HG03039 (cell line): ENCODE results near the gene SND1.

Source experiments
- ATAC-seq: cut with Tn5 transposase; IDR thresholded peaks from one replicate; pipeline ENCODE4 v1.9.1; 2021; ENCODE audit warnings: mild to moderate bottlenecking, moderate library complexity; ENCODE audit not compliant: unreplicated experiment

Gene SND1

DNA sequence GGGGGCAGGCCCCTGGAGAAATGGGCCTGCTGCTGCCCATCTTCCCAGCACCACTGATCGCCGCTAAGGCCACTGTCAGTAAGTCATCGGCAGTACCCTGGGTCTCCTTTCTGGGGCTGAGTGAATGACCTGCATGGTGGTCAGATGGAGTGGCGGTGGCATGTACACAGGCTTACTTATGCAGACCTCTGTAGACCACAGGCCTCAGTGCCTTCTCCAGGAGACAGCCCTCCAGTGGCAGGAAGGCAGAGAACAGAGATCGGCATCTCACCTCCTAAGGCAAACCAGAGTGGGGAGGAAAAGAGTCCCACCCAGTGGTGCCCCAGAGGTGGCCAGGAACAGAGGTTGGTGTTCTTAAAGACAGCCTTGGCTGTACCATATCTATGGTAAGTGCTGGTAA lies 402.0 kb downstream of the SND1 start:
- no peak for ATAC-seq

DNA sequence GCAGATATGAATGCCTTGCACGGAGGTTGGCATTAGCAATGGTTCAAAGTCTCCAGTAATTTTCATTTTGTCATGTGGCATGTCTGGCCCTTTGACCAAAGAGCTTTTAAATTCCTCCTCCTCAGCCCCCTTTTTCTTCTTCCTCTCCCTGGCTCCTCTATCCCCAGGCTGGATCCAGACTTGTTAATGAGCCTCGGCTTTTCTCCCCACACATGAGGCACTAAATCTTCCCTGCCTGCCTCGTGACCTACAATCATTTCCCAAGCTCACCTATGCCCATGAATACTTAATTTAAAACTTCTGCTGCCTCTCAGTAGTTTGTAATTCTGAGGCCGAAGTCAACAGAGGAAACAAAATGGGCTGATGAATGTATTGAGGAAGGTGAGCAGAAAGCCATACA lies 402.5 kb downstream of the SND1 start:
- ATAC-seq: no peak

DNA sequence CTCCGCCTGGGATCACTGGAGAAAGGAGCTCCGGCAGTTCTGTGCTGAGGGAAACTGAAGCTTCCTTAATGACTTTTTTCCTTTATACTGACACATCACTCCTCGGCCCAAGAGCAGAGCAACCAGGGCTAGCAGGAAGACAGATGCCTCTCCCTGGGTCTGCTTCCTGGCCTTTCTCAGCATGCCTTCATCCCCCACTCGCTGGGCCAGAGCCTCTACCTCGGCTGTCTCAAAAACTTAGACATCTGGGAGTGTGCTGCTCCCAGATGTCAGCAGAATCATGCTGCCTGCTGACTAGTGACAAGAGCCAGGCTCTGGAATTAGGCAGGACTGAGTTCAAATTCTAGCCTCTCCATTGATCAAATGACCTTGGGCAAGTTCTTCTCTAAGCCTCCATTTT lies 403.6 kb downstream of the SND1 start:
- no peak for ATAC-seq

DNA sequence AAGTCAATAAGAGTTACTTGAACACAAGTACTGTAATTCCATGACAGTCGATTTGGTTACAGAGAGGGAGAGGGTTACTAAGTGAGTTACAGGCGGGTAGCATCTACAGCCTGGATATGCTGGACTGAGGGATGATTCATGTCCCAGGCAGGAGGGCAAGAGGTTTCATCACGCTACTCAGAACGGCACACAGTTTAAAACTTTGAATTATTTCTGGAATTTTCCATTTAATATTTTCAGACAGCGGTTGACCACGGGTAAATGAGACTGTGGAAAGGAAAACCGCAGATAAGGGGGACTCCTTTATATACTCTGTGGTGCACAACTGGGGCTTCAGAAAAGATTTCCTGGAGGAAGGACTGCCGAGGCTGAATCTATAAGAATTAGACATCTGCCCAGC lies 404.9 kb downstream of the SND1 start:
- no peak for ATAC-seq

DNA sequence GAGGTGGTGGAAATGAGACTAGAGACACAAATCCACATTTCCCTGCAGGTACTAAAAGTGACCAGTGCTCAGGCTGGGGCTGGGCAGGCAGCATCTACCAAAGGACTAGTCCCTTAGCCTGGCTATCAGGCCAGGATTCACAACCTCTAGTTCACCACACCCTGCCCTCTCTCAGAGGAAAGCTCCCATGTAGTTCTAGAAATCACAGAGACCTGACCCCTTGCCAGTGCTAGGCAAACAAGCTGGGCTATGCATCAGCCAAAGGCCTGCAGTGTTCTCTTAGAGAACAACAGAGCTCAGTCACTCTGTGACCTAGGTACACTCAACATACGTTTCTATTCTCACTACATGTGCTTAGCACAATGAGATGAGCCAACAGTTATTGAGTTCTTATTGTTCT lies 405.9 kb downstream of the SND1 start:
- ATAC-seq: no peak

DNA sequence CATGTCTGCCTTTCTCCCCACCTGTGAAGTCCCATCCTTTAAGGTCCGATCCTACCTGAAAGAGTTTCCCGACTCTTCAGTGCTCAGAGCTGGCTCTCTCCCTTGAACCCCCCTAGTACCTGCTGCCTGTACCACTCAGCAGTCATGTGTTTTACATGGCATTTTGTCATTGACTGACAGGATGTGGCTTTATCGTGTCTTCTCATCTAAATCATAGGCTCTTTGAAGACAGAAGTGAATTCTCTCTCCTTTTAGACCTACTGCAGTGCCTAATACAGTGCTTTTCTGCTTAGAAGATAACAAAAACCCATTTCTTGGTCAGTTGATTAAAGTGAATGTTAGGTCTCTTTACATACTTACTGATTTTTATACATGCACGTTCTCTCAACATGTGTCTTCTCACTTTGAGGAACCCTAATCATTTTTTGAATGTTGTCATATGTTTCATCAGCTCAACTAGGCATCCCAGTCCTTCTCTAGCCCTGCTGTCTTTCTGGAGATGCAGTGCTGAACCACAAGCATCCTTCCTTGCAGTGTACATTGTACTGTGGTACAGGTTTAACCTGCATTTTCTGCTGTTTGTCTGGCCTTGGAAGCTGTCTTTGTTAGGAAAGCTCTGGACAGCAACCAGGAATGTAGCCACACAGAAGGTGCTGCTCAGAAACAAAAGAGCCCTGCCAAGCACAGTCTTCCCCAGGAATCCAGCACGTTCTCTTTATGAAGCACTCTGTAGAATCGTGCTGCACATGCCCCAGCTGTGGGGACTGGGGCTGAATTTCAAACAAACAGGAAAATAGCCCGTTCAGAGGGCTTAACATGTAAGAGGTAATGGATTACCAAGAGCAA lies 407.4 kb downstream of the SND1 start:
- no peak for ATAC-seq

DNA sequence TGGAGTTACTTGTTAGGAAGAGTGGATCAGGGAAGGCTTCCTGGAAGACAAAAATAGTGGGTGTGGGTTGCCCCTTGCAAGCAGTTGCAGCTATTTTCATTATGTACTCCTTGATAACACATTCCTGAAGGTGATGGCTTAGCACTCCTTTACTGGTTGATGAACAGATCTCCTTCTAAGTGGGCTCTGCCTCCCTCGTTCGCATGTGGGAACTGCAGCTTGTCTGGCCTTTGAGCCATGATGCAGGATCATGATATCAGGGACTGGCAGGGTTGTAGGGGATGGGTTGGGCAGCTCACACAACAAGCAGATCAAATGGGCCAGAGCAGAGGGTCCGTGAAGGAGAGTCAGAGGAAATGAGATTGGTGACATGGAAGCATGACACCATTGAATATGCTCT lies 408.0 kb downstream of the SND1 start:
- no peak for ATAC-seq

DNA sequence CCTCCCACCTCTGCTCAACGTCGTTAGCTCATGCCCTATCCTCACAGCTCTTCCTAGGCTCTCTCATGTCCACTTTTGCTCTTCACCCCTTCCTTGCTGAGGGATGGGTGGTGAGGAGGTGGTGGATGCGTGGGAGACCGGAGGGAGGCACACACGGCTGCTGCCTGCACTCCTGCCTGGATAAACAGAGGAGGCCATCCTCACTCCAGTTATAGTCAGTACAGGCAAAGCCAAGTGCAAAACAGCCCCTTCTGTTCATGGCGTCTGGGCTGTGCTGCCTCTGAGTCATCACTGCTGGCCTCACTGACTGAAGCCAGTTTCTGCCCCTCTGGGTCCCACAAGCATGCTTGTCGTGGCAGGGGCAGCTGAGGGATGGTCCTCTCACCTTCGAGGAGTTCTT lies 411.1 kb downstream of the SND1 start:
- no peak for ATAC-seq

DNA sequence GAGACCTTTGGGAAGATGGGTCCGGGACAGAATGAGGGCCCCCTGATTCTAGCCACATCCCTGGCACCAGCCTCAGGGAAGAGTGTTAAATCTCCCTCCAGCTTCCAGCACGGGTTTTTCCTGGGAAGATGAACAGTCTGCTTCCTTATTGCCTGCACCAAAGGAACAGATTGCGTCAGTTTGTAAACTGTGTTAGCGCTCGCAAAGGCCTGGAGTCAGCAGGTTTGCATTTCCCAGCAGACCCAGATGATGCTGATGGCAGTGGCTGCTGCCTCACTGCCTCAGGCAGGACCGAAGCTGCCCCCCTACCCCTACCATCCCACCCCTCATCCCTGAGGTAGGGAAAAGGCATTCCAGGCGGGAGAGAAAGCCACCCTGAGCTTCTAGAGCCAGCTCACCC lies 413.9 kb downstream of the SND1 start:
- no peak for ATAC-seq

DNA sequence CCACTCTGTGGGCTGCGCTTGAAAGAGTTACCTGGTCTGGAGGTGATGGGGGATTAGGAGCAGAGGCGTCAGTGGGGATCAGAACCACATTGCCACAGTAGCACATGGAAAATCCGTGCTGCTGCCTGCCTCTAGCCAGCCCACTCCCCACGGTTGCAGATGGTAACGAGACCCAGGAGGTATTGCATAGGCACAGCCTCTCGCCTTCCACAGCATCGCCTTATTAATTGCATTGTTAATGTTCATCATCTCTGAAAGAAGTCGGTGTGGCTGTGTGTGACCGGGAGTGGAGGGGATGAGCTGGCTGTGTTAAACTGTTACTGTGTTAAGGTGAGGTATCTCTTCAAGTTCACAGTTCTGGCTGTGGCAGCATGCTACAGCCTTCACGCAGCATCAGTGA lies 414.4 kb downstream of the SND1 start:
- no peak for ATAC-seq

DNA sequence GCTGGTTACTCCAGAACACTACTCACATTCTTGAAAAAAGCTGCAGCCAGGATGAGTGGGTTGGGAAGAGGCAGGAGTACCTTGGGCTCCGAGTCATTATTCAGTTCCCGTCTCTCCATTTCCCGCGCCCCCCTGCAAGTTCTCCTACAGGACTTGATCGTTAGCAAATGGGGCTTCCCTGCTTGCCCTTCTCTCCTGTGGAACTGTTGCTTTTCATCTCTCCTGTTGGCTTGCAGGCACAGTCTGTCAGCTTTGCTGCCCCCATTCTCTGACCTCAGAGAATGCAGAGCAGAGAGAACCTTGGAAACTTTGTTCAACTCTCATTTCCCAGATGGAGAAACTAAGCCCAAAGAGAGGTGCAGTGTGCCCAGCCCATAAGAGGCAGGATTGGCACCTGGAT lies 414.9 kb downstream of the SND1 start:
- no peak for ATAC-seq

DNA sequence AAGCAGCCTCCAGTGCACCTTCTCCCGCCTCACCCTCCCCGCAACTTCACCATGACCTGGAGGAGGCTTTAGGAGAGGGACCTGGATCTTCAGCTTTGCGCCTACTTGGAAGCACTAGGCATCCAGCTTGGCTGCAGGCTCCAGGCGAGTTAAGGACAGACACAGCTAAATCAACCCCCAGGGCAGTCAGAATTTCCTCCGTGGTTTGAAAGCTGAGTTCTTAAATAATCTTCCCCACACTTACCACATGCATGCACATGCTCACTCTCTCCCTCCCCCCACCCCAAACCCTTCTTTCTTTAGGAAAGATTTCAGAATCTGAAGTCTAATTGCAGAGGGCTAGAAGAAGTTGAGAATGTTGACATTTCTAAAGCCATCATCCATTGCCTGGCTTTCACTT lies 416.0 kb downstream of the SND1 start:
- ATAC-seq: no peak

DNA sequence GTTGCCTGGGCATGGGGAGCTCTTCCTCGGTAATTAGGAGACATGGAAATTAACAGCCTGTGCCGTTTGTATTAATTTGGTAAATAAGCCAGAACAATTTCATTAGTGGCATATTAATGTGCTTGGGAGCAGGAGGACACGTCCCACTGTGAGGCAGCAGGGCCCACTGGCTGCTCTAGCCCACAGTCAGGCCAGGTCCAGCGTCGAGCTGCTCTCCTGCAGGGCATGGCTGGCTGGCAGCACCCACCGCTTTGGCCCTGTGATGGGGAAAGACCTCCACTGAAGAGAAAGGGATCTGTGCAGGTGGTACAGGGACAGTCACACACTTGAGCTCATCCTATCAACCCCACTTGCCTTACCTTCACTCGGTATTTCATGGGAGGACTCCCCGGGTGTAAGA lies 416.8 kb downstream of the SND1 start:
- no peak for ATAC-seq

DNA sequence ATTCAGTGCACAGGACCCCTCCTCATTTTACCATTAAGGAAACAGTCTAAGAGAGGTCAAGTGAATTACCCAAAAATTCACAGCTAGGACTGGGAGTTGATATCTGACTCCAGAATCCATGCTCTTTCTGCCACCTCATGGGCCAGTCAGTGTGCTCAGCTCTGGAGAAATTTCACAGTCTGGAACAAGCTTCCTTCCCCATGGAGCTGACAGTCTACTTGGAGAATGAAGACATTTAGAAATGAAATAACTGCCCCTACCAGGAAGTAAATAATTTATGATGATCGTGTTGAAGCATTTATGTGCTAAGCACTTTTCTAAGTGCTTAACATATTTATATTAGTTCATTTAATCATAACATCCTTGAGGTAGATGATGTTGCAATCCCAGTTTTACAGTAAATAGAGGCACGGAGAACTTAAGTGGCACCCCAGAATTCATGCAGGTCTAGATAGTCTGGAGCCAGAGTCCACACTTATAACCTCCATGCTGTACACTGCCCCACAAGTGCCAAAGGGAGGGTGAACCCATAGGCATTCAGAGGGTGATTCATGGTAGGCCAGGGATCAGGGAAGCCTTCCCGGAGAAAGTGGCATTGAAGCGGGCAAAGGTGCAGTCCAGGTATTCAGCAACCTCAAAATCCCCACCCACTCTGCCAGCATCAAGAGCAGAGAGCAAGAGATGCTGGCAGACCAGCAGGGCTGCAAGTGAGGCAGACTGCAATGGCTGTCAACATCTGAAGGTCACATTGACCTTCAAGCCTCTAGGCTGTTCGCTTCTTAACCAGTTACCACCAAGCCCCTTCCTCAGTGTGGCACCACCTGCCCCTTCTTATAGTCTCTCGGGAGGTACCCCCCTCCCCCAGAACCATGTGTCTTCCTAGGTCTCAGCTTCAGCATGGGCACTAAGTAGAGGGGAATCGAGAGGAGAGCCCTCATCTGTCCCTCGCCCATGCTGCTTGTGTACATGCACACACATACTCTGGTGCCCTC lies 417.7 kb downstream of the SND1 start:
- ATAC-seq: no peak

DNA sequence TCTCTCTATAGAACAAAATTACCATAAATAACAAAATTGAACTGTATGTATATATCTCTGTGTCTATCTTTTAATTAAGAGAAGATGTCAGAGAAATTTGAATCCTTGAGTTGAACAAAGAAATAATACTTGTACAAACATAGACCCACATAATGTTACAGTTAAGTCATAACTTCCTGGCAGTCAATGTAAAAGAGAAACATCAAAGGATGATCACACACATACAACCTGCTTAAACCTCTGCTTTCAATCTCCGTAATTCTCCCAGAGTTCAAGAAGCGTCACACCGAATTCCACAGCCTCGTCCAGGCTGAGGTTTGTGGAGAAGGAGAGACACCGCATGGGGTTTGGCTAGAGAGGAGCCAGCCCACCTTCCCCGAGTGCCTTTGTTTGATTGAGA lies 419.4 kb downstream of the SND1 start:
- no peak for ATAC-seq

DNA sequence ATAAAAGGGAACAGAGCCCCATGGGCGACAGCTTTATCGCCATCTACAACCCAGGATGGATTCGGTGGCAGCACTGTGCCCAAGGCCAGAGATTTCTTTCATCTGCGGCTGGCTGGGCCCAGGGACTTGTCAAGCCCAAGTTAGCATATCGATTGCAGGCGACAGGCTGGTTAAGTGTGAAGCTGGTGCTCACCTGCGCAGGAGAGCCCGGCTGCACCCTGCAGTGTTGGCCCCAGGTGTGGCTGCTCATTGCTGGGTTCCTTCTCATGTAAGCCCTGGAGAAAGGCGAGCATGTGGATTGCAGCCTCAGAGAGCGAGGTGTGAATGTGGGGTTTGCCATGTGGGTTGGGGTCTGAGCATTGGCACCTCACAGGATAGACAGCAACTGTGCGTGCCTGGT lies 419.8 kb downstream of the SND1 start:
- no peak for ATAC-seq

DNA sequence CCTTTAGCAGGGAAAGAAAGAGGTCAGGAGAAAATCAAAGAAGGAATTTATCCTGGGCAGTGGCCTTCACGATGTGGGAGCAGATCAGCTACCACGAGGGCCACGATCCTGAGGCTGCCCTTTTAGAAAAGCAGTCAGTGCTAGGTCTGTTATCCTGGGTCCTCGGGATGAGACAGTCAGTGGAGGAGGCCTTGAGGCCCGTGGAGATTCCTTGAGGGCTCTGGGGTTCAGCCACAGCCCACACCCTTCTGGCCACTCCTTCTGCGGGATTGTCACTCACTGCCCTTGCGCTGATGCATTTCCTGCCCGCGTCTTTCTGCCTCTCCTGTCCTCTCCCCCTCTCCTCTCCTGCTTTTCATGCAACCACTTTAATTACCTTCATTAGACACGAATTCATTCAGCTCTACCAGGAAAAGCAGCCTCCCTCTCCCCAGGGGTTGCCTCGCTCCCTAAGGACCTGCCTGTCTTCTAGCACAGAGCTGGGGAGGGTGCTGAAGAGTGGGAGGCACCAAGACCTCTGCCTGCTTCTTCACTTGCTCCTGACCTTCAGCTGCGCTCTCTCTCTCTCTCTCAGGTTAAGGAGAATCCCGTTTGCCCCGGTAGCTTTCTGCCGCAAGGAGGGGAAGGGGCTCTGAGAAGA lies 421.8 kb downstream of the SND1 start:
- no peak for ATAC-seq

DNA sequence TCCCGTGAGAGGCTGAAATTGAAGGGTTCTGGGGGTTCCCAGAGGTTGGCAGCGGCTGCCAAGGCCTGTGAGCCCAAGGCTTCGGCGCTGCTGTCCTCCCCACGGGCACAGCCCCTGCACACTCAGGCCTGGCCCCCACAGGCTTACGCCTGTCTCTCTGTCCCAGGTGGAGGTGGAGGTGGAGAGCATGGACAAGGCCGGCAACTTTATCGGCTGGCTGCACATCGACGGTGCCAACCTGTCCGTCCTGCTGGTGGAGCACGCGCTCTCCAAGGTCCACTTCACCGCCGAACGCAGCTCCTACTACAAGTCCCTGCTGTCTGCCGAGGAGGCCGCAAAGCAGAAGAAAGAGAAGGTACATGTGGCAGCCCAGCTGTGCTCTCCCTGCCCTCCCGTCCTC lies 422.3 kb downstream of the SND1 start:
- ATAC-seq: no peak

DNA sequence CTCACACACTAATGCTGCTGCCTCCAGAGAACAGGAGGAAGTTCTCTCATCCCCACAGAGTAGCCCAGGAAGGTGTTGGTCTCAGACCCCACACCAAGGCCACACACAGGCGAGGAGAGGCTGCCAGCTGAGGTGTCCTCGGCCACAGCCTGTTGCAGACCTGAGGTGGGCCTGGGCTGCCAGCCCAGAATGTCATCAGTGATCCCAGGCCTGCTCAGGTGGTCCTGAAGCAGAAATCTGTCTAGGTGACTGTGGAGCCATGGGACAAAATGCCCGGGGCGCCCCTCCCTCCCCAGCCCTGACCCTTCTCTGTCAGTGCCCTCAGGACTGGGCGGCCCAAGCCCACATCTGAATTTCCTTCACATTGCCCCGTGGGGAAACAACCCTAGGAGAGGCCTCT lies 422.7 kb downstream of the SND1 start:
- no peak for ATAC-seq

DNA sequence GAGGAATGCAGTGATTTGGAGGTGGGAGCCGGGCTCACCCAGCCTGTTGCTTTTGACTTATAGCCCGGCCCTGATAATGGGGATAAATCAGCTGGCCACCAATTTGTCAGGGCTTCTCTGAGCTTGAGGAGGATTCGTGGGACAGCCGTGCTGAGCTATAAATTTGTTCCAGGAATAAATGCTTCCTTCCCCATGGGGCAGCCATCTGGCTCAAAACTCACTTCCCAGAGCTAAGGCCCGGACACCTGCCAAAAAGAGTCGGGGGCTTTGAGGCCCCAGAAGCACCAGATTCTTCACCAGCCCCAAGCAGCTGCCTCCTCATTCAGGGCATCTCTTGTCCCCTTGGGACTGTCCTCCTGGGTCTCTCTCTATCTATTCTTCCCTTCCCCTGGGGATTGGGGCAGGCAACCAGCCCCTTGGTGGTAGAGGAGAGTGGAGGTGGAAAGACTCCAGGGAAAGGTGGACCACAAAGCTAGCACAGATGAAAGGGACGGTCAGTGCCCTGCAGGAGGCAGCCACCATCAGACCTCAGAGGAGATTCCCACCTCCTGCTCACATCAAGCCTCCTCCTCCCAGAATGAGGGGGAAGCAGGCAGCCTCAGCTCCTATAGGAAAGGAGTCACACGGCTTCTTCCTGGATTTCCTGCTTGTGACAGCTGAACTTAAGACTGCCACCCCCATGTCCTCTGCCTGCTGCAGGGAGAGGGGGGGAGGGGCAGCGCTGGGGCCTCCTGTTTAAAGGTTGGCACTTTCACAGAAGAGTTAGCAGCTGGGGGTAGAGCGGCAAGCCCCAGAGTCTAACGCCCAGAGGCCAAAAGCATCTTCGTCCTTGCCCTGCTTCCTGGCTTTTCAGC lies 423.5 kb downstream of the SND1 start:
- ATAC-seq: no peak
